GM18508 (cell line): ENCODE measurements around the gene CSNK1G1.
"Not testable (repeated sequence)": the region's sequence is repeated elsewhere in the genome, so short reads cannot be mapped to it uniquely, and the experiment has no call there.

Source experiments
- ATAC-seq: cut with Tn5 transposase; IDR thresholded peaks from one replicate; pipeline ENCODE4 v1.9.1; 2021; ENCODE audit warnings: moderate number of reproducible peaks; ENCODE audit not compliant: insufficient read depth, unreplicated experiment

CSNK1G1 gene

GRCh38 chr15:64289550-64289949 lies 66.4 kb downstream of the CSNK1G1 start:
- no peak for ATAC-seq

DNA sequence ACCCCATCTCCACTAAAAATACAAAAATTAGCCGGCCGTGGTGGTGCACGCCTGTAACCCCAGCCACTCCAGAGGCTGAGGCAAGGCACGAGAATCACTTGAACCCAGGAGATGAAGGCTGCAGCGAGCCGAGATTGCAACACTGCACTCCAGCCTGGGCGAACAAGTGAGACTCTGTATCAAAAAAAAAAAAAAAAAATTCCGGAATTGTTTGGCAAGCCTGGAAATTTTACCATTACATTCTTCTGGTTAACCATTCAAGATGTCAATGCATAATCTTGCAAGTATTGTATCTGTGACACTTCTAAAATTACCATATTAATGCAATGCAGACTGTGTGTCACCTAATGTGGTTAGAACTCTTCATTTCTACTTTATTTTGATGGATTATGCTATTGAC lies 67.0 kb downstream of the CSNK1G1 start:
- ATAC-seq: no peak

DNA sequence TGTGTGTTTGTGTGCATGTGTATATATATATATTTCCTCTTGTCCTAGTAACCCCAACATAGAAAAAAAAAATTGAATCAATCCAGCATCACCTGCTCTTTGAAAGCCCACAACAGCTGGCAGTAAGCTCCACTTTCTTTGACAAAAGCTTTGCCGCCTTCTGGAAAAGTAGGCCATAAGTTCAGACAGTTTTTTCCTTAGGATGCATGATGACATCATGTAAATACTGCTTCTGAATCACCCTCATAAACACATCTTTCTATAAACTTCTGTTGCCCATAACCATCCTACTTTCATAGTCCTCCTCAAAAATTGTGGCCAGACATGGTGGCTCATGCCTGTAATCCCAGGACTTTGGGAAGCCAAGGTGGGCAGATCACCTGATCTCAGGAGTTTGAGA lies 67.4 kb downstream of the CSNK1G1 start:
- no peak for ATAC-seq

- no peak for ATAC-seq
These were observed 68.0 kb downstream of the CSNK1G1 start for GRCh38 chr15:64287953-64288352.

GRCh38 chr15:64286473-64286872 lies 69.5 kb downstream of the CSNK1G1 start:
- ATAC-seq: no peak

- ATAC-seq: no peak
These were observed 70.1 kb downstream of the CSNK1G1 start for GRCh38 chr15:64285871-64286270.

GRCh38 chr15:64285150-64285549 lies 70.8 kb downstream of the CSNK1G1 start:
- ATAC-seq: no peak

DNA sequence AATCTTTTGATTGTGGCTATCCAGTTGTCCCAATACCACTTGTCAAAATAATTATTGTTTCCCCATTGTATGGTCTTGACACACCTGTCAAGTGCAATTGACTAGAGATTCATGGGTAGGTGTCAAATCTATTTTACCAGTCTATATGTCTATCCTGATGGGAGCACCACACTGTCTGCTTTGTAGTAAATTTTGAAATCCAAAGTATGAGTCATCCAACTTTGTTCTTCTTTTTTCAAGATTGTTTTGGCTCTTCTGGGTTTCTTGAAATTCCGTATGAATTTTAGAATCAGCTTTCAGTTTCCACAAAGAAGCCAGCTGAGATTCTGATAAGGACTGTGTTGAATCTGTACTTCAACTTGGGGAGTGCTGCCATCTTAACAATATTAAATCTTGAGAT lies 71.9 kb downstream of the CSNK1G1 start:
- no peak for ATAC-seq

GRCh38 chr15:64282701-64283100 lies 73.3 kb downstream of the CSNK1G1 start:
- no peak for ATAC-seq

DNA sequence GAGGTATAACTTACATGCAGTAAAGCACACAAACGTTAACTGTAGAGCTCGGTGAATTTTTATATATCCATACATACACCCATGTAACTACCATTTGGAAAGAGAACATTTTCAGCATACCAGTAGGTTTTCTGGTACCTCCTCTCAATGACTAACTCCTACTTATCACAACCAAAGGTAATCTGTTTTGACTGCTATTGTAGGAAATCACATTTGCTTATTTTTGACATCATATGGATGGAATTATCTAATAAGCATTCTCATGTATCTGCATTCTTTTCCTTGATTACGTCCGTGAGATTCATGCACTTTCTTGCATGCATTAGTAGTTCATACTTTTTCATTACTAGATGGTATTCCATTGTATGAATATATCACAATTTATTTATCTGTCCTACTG lies 76.8 kb downstream of the CSNK1G1 start:
- no peak for ATAC-seq

GRCh38 chr15:64275934-64276333 lies 80.0 kb downstream of the CSNK1G1 start:
- no peak for ATAC-seq

GRCh38 chr15:64274341-64274950 lies 81.5 kb downstream of the CSNK1G1 start:
- ATAC-seq: no peak

DNA sequence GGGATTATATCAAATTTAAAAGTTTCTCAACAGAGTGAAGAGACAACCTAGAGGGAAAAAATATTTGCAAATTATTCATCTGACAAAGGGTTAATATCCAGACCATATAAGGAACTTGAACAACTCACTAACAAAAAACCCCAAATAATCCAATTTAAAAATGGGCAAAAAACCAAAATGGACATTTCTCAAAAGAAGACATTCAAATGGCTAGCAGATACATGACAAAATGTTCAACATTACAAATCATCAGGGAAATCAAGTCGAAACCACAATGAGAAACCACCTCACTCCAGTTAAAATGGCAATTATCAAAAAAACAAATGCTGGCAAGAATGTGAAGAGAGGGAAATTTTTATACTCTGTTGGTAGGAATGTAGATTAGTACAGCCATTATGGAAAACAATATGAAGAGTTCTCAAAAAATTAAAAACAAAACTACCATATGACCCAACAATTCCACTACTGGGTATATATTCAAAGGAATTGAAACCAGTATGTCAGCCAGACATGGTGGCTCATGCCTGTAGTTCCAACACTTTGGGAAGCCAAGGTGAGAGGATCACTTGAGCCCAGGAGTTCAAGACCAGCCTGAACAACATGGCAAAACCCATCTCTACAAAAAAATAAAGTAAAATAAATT lies 88.5 kb downstream of the CSNK1G1 start:
- no peak for ATAC-seq

- not testable (repeated sequence) for ATAC-seq
These were observed 90.8 kb downstream of the CSNK1G1 start for GRCh38 chr15:64265188-64265587.

DNA sequence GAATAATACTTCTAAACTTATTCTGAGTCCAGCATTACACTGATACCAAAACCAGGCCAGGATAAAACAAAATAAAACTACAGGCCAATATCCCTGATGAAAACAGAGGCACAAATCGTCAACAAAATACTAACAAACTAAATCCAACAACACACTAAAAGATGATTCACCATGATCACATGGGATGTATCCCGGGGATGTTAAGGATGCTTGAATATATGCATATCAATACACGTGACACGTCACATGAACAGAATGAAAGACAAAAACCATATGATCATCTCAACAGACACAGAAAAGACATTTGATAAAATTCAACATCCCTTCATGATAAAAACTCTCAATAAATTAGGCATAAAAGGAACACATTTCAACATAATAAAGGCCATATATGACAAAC lies 91.5 kb downstream of the CSNK1G1 start:
- no peak for ATAC-seq

GRCh38 chr15:64263567-64263966 lies 92.4 kb downstream of the CSNK1G1 start:
- no peak for ATAC-seq

DNA sequence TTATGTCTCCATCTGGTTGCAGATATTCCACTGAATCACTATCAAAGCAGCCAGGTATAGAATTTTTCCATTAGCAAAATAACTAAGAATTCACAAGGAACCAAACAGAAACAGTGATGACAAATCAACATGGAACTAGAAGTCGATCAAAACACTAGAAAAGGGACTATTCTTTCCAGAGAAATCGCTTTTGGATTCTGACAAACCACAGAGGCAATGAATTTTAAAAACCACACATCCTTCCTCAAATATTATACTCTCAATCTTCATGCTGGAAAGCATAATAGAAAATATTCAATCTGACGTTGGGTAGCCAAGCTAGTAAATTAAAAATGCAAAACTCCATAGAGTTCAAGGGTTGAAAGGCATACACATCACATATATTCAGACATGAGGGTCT lies 99.9 kb downstream of the CSNK1G1 start:
- ATAC-seq: no peak

- ATAC-seq: no peak
These were observed 104.3 kb downstream of the CSNK1G1 start for GRCh38 chr15:64251658-64252057.

DNA sequence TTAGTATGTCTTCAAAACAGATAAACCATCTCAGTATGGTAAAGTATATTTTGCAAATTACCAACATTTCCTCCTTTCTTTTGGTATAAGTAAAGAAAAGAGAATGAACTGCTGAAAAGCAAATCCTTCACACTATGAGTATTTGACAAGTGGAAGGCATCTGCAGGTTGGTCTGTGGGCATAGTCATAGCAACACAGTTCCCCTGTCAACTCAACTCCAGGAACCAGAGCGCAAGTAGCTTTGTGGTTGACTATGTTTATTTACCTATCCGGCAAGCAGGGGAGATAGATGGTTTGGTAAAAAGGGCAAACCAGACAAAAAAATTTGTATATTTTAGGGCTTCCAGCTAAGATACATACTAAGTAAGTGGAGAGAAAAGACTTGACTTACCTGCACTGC lies 104.9 kb downstream of the CSNK1G1 start:
- ATAC-seq: no peak

DNA sequence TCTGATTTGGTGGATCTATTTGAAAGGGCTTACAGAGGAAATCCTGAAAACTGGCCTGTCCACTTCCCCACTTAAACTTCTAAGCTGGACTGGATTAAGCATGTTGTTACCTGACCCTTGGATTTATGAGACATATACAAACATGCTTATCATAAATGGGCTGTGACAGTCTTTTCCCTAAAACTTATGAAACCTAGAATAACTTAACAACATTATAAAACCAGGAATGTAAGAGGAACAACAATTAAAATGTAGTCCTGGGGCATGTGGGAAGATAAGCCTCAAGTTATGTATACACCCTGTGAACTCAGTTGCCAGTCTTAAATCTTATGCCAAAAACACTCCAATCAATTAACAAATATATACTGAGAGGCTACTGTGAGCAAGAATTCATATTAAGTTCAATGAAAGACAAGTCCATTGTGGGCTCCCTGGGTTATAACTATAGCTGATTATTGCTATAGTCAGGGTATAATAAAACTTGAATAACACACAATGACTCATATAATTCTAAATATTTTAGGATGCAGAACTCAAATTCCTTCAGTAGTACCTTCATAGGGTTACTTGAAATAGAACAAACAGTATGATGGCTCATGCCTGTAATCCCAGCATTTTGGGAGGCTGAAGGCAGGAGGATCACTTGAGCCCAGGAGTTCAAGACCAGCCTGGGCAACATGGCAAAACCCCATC lies 105.9 kb downstream of the CSNK1G1 start:
- ATAC-seq: no peak

DNA sequence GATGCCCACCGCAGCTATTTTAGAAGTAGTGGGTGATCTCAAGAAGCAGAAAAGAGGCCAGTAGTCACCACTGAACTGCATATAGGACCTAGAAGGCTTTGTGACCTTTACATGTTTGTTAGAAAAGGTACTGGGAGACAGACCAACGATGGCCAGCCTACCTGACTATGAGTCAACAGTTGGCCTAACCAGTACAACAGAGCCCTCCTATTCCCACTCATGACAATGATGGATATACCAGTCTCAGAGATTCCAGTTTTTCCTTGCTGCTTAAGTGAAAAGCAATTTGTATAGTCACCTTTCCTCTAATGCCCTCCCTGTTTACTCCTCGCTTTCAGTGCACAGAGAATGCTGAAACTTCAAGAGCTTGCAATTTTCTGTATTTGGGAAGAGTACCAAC lies 106.6 kb downstream of the CSNK1G1 start:
- no peak for ATAC-seq
